Activated CD4-positive, alpha-beta T cell treated with anti-CD3 and anti-CD28 coated beads, Interleukin-2, amount 50 U/mL, for 4 hours (primary cell): ENCODE results near the gene ANKFY1.

Experiments
- DNase-seq, 2 experiments: peaks; one replicate each; pipeline ENCODE4 v3.0.0-alpha.2; 2020

The ANKFY1 gene, protein sequence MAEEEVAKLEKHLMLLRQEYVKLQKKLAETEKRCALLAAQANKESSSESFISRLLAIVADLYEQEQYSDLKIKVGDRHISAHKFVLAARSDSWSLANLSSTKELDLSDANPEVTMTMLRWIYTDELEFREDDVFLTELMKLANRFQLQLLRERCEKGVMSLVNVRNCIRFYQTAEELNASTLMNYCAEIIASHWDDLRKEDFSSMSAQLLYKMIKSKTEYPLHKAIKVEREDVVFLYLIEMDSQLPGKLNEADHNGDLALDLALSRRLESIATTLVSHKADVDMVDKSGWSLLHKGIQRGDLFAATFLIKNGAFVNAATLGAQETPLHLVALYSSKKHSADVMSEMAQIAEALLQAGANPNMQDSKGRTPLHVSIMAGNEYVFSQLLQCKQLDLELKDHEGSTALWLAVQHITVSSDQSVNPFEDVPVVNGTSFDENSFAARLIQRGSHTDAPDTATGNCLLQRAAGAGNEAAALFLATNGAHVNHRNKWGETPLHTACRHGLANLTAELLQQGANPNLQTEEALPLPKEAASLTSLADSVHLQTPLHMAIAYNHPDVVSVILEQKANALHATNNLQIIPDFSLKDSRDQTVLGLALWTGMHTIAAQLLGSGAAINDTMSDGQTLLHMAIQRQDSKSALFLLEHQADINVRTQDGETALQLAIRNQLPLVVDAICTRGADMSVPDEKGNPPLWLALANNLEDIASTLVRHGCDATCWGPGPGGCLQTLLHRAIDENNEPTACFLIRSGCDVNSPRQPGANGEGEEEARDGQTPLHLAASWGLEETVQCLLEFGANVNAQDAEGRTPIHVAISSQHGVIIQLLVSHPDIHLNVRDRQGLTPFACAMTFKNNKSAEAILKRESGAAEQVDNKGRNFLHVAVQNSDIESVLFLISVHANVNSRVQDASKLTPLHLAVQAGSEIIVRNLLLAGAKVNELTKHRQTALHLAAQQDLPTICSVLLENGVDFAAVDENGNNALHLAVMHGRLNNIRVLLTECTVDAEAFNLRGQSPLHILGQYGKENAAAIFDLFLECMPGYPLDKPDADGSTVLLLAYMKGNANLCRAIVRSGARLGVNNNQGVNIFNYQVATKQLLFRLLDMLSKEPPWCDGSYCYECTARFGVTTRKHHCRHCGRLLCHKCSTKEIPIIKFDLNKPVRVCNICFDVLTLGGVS

DNA sequence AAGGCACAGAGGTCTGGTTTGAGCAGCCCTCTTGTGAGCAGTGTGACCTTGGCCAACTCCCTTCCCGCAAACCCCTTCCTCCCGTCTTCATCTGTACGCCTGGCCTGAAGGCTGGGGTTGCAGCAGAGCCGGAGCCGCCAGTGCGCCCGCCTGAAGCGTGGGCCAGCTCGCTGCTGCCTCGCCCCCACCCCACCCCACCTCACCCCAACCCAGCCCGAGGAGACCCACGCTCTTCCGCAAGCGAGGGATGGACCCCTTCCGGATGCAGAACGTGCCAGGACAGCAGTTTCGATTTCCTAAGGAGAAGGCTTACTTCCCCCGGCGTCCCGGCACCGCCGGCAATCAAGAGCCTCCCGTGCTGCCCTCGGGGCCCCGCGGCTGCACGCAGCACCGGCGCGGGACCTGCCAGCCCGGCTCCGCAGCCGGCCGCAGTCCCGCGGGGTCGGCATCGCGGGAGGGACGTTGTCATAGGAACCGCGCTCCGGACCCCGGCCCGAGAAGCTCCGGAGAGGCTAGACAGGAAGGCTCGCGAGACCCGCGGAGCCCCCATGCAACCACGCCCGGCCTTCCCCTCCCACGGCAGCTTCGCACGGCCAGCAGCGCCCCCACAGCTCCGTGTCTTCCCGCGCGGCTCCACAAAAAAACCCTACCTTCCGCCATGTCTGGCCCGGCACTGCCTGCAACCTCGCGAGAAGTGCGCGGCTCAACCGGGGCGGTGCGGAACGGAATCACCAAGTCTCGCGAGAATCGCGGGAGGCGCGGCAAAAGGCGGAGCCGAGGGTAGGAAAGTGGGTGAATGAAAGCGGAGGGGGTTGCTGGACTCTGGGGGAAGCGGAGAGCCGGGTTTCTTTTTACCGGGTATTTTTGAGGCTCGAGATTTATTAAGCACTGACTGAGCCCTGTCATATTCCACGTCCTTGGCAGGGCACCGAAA is at the start of gene ANKFY1:
TSS of gene ANKFY1 (minus strand) at position 698 of the 934 bp plus-strand sequence. CDS start at position 660, 38 bp downstream.
- DNase-seq, result peak; percentile 96 to 97

DNA sequence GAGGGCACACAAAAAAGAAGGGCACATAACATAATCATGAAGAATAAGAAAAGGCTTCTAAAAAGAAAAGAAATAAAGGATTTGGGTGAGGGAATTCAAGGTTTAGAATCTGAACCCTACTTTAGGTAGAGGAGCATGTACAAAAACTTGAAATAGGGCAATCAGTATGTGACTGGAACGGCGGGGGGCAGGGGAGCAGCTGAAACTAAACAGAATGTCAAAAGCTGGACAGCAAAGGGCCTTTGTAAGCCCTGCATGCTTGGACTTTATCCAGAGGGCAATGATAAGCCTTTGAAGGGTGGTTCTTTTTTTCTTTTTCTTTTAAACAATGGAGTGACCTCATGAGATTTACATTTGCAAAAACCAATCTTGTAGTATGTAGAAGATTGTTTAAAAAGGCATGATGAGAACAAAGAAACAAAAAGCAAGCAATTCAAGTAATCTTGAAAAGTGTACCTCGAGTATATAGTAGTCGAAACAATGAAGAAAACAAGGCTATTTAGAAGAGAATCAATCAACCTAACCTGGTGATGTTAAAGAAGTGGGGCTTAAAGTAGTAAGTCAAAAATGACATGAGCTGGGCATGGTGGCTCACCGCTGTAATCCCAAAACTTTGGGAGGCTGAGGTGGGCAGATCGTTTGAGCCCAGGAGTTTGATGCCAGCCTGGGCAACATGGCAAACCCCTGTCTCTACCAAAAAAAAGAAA is 46.7 kb upstream of the ANKFY1 start:
- DNase-seq, result no peak

DNA sequence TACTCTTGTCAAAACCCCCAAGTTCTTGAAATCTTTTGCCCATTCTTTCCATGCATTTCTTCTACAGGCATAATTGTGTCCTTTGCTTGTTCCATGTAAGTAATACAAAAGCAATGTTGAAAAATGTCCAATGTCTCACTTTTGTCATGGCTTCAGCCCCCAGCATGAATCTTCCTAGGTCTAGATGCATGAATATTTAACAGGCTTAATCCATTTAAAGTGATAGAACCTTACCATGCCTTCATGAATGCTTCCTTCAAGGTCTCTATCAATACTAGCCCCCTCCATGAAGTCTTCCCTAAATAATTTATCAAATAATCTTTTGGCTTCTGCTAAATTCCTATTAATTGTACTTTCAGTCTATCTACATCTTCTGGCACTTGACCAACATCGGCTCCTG is 46.1 kb upstream of the ANKFY1 start:
- no peak for DNase-seq

DNA sequence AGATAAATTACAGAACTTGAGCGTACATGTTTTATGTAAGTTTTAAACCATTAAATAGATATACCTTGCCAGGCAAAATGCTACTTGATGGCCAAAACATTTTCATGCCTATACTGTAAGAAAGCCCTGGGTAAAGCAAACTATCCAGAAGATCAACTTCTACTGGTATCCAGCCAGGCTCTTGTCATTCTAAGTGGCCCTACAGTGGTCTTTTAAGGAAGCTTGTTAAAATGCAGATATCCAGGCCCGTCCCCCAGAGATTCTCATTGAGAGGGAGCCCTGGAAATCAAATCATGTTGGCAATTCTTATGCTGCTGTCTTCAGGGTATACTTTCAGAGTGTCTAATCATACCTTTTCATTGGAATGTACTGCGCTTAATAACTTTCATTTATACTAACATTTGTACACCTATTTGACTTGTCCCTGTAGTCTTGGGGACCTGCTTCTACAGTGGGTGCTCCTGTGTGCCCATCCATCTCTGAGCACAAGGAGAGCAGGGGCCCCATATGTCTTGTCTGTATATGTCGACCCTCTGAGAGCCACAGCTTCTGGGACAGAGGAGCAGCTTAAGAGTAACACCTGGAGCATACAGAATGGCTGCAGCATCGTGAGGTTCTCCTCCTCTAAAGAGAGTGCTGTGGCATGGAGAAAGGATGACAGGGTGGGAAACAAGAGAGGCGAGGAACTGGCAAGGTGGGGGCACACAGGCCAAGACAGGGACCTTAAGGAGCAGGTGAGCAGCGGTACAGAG is 43.6 kb upstream of the ANKFY1 start:
- DNase-seq, result no peak

DNA sequence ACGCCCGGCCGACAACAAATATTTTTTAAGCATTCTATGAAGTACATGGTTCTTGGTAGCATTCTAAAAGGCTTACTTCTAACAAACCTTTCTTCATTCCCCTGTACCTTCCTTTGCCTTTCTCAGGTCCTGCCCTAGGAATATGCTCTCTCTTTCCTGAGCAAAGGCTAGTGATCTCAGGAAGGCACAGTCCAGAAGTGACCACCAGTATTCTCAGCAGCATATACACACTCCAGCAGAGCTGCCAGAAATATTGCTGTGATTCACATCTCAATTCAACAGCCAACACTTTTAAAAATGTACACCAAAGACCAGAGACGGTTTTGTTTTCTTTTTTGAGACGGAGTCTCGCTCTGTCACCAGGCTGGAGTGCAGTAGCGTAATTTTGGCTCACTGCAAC is 41.4 kb upstream of the ANKFY1 start:
- DNase-seq, result no peak

DNA sequence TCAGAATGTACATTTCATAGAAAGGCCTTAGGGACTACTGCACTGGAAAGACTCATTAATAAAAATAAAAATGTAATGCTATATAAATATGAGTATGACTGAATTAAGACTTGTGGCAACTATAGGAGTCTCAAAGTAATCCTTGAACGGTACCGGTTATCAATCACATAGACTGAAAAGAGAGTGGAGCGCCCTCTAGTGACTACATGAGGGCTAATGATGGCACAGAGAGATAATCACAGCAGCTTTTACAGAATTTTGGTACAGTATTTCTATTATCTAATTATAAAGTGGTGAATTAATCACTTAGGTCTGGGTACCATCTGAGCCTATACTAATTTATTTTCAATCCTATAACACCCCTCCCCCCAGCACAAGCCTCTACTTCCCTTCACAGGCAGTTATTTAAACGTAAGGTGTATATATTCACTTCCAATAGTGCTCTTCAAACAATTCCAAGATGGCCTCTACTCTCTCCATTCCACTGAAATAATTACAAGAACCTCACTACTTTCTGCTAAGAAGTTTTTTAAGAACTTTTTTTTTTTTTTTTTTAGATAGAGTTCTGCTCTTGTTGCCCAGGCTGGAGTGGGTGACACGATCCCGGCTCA is 40.7 kb upstream of the ANKFY1 start:
- DNase-seq, result peak; percentile 44 to 52

DNA sequence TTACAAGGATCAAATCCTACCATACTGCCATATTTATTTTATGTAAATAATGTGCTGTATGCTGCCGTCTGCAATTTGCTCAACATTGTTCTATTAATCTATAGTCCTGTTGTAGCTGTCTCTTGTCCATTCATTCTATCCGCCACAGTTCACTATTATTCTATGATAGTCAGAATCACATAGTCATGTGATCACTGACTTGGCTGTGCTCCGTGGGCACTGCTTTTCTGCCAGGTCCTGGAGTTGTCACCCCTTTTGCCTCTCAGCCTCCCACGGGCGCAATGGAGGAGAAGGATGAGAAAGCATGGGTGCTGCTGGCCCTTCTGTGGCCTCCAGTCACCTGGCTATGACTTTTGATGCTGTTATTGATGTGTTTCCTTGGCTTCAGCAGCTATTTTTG is 37.3 kb upstream of the ANKFY1 start:
- no peak for DNase-seq

DNA sequence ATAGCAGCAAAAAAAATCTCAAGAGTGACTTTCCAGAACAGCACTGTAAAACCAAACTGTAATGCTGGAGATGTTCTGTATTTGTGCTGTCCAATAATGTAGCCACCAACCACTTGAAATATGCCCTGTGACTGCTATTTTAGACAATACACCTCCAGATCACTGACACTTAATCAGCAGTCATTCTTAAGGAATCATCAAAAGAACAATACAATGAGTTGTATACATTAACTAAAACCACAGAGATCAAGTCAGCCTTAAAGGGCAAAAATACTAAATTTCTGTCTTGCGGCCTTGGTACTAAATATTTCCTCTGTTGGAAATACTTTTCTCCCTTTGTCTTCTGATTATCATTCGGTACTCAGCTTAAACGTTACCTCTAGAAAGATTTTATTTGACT is 33.6 kb upstream of the ANKFY1 start:
- no peak for DNase-seq

DNA sequence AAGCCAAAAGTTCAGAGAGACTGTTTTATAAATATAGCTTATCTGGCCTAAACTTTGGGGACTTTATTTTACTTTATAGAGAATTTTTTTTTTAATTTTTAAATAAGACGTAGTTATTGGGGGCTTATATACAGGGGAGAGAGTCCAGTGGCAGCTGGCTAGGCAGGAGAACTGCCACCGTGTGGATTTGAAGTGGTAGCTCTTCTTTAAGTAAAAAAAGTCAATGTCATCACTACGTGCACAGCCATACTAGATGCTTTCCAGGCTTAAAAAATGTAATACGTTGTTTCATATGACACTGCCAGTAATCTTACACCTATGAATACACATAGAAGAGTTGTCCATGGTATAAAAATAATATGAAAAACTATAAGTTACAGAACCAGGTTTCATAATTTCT is 31.9 kb upstream of the ANKFY1 start:
- no peak for DNase-seq

DNA sequence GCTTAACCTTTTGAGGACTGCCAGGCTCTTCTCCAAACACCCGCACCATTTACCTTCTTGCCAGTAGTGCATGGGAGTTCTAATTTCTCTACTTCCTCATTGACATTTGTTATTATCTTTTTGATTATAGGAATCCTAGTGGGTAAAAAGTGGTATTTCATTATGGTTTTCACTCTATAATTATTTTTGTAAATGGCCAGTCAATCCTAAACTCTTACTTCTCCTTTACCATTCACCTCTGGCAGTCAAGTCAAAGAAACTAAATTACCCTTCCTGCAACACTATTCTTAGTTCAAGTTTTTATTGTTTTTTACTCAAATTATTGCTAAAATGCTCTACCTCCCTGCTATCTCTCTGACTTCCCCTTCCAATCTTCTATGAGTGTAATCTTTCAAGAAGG is 29.8 kb upstream of the ANKFY1 start:
- no peak for DNase-seq

DNA sequence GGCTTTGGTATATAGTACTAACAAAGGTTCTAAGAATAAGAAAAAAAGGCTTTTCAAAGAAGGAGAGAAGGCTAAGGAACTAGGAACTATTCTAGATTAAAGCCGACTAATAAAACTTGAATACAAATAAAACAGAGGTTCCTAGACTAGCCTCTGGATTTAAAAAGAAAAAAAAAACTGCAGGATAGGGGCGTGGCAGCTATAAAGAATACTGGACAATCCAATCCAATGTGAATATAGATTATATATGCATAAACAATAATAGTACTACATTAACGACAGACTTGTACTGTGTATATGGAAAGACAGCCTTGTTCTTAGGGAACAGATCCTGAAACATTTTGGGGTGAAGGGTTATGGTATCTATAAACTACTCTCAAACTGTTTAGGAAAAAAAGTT is 23.9 kb upstream of the ANKFY1 start:
- DNase-seq, result no peak

DNA sequence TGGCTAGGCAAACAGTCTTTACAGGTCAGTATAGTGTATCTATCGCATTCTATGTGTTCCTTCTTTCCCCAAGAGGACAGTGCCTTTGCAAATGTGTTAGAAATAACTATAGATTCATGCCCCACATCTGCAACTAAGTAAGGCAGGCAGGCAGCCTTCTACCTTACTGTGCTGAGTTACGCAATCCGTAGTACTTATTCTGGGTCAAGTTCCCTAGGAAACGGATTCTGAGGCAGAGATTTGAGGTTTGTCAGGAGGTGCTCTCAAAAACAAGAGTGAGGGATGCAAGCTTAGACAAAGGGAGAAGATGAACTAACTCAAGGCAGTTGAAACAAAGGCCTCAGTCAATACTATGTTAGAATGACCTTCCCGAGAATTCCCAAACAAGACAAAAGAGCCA is 12.7 kb upstream of the ANKFY1 start:
- no peak for DNase-seq

DNA sequence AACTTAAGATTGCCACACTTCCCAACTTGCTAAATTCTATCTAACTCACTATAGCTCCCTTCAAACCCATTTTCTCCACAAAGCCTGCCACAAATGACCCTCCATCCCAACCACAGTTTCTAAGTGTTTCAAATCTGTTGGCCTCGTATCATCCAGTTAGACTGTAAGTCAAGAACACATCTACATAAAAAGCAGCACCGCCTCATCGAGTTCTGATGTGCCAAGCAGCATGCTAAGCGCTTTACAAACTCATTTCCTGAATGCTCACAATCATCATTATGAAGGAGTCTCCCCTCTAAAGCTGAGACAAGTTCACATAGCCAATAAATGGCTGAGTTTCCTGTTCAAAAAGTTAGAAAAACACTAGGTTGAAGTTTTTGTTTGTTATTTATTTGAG is 9.2 kb upstream of the ANKFY1 start:
- no peak for DNase-seq

DNA sequence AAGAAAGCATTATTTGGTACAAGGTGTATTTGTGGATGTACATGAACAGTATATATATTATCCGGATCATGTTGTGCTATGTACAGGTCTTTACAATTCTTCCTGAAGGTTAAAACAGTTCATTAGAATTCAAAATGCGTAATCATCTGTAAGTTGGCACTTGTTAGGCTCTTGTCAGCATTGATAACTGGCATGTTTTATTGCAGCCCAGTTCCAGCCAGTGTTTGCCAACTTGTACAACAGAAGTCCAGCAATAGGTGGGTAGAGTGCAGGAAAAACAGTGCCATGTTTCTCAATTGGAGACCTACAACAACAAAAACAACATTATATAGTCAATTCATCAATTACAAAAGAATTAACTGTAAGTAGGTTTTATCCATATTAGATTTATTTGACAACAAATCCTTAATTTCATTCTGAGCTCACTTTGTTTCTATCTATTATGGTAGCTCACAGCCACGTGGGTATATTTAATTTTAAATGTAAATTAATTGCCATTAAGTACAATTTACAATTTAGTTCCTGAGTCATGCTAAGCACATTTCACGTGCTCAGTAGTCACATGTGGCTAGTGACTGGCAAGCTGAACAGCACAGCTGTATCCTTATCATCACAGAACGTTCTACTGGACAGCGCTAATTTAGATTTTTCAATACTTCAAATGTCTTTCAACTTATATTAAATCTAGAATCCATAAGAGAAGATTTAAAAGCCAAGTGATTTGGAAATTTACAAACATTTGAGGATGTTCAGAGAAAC is 8.6 kb upstream of the ANKFY1 start:
- DNase-seq, result no peak

DNA sequence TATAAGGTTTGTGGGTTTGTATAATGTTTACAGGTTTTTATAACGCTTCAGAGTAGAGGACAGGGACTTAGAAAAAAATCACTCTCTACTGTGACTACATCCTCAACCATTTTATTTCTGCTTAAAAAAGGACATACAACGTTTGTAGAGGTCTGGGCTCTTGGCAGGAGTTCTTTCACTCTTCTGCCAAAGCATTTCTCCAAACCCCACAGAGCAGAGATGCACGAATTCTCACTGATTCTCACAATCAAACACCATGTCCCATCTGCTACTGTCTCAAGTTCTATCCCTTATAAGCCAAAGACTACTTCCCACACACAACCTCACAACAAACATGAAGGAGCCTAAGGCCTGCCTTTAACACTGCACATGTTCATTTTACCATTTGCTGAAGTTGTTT is 7.0 kb upstream of the ANKFY1 start:
- DNase-seq, result no peak

DNA sequence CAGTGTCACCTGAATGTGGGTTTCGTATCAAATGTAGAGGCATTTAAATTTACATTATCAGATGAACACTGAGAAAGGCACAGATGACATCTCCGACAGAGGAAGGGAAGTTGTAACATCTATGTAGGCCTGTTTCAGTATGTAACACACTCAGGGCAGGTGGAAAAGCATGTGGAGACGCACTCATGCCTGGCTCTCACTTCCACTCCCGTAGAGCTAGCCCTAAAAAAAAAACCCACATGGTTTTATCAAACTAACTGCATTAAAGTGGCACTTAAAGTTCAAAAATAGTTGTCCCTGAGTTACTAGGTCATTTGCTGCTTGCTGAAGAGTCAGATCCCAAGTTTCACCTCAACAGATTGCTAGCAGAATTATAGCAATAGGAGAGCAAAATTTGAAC is 6.1 kb upstream of the ANKFY1 start:
- DNase-seq, result no peak

DNA sequence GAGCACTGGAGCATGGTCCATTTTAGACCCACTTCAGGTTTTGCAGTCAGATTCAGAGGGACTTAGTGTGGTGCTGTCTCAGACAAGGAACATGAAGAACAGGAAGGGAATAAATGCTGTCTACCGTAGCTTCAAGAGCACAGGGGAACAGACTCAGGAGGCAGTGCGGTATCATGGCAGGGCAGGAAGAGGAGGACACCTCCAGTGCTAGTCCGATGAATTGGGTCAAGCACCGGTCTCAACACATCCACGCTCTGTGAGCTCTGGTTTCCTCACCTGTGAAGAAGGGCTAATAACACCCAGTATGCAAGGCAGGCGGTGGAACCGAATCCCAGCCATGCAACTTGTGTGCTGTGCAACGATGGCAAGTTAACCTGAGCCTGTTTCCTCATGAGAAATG is 3.6 kb upstream of the ANKFY1 start:
- no peak for DNase-seq

DNA sequence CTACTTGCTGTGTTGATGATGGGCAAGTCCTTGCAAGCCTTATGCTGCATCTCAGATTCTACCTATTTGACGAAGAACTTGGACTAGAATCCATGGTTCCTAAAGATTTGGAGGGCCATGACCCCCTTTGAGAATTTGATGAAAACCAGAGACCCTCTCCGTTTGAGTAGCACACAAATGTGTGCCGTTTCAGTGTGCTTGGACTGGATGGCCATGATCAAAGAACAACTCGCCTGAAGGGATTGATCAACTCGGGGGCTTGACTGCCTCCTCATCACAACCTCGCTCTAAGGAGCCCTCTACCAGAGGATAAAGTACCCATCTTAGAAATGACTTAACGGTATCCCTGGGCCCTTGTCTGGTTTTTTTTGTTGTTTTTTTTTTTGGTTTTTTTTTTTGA is 2.8 kb upstream of the ANKFY1 start:
- no peak for DNase-seq

DNA sequence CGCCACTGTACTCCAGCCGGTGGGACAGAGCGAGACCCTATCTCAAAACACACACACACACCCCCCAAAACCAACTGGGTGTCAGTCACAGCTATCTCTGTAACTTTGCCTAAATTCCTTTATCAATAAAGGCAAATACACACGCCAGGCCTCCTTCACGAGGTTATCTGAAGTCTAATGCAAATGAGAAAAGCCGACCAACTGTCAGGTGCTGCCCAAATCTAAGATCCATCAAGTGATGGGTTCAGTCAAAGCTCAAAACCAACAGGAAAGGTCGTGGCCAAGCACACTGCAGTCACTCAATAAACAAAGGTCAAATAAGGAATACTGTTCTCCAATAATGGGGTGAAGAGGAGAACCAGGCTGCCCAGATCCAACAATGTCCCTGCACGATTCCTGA is 1.1 kb downstream of the ANKFY1 start:
- DNase-seq, result no peak

DNA sequence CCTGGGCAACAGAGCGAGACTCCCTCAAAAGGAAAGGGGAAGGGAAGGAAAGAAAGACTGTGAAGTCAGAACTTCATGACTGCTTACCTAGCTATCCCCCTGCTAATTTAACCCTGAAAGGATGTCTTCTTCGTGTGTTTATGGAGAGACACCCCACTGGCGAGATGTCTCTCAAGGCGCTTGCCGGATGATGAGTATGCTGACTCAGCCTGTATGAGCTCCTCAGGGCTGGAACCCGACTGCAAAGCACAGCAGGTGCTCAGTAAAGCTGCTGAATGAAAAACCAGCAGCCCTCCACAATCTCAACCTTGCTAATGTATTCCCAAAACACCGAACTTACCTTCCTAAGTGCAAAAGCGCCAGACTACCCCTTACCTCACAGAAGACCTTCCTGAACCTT is 2.3 kb downstream of the ANKFY1 start:
- no peak for DNase-seq
